NCI-H345 treated with DMSO at 0.1 percent for 48 hours (cell line): ENCODE data around the gene GBA2.

Experiments used
- DNase-seq: peaks from one replicate; lab custom pipeline; 2025; ENCODE audit not compliant: unreplicated experiment; lab: John Stamatoyannopoulos, UW

The GBA2 gene

GRCh38 chr9:35767458-35767857 lies 18.4 kb upstream of the GBA2 start:
- no peak for DNase-seq

- DNase-seq: no peak
Measured at GRCh38 chr9:35766997-35767396, 18.0 kb upstream of the GBA2 start.

GRCh38 chr9:35763803-35764202 lies 14.8 kb upstream of the GBA2 start:
- DNase-seq: no peak

- no peak for DNase-seq
Measured at GRCh38 chr9:35763181-35763580, 14.2 kb upstream of the GBA2 start.

- DNase-seq: no peak
Measured at GRCh38 chr9:35760651-35761050, 11.6 kb upstream of the GBA2 start.

- DNase-seq: no peak
Measured at GRCh38 chr9:35759795-35760194, 10.8 kb upstream of the GBA2 start.

- DNase-seq: no peak
Measured at GRCh38 chr9:35758475-35759050, 9.5 kb upstream of the GBA2 start.

GRCh38 chr9:35757892-35758275 lies 8.9 kb upstream of the GBA2 start:
- DNase-seq: no peak

GRCh38 chr9:35757226-35757891 lies 8.3 kb upstream of the GBA2 start:
- peak; percentile 54 for DNase-seq

GRCh38 chr9:35756275-35757225 lies 7.5 kb upstream of the GBA2 start:
- peak; percentile 60 for DNase-seq

- DNase-seq: no peak
Measured at GRCh38 chr9:35755071-35755470, 6.0 kb upstream of the GBA2 start.

- no peak for DNase-seq
Measured at GRCh38 chr9:35754264-35754663, 5.2 kb upstream of the GBA2 start, which contains the start of gene MSMP. Gene MSMP (minus strand): TSS chr9:35754276. CDS start chr9:35754129, 147 bp downstream.

GRCh38 chr9:35753466-35753865 lies 4.4 kb upstream of the GBA2 start:
- DNase-seq: no peak

GRCh38 chr9:35750256-35750531 lies 1.2 kb upstream of the GBA2 start:
- no peak for DNase-seq

GRCh38 chr9:35749515-35750255 lies 657 bp upstream of the GBA2 start:
- no peak for DNase-seq

- no peak for DNase-seq
Measured at GRCh38 chr9:35748242-35748857, 678 bp downstream of the GBA2 start.

- DNase-seq: no peak
Measured at GRCh38 chr9:35746583-35746982, 2.4 kb downstream of the GBA2 start.

GRCh38 chr9:35745569-35745968 lies 3.5 kb downstream of the GBA2 start:
- no peak for DNase-seq

GRCh38 chr9:35743880-35744518 lies 5.0 kb downstream of the GBA2 start:
- no peak for DNase-seq

GRCh38 chr9:35743452-35743851 lies 5.6 kb downstream of the GBA2 start:
- no peak for DNase-seq
